ENCODE measurements around the gene MPV17L2. TPM values are rescaled to one million over a fixed set of nuclear protein-coding genes. Genes with fewer than 3 reads are reported as not detected.

MPV17L2 gene
- total and polyA plus RNA-seq, 2 experiments from 2014 or later = 38.7 to 81.3 TPM

DNA sequence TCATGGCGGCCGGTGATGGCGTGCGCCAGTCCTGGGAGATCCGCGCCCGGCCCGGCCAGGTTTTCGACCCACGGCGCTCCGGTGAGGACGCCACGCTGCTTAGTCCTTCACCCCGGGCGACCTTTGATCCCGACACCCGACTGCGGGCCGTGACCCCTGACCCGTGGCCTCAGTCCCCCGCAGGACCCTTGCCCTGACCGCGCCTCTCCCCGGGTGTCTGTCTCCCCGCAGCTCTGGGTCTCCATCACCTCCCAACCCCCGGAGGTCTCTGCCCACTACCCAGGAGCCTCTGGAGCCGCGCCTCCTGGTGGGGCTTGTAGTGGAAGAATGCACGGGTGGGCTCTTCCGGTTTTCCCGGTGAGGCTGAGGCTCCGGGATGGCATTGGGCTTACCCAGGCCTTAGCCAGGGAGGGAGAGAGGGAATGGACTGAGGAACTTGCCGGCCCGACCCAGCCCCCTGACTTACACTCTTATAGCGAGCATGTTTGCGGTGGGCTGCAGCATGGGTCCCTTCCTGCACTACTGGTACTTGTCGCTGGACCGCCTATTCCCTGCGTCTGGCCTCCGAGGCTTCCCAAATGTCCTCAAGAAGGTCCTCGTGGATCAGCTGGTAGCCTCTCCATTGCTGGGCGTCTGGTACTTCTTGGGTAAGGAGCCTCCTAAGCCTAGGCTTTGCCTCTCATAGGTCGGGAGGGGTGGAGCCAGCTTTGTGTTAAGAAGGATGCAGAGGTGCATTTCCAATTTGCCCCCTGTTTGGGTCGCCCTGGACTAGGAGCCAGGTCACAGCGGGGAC, 566 bp downstream of the MPV17L2 start:
- peaks cover 18% of the 10 kb centered on the region; the same call in 2 of the 3 replicates for H3K4me1 Mint-ChIP-seq
- peaks cover 15% of the 10 kb centered on the region for H4K20me1 ChIP-seq (replicated peaks; ENCODE audit: insufficient read depth)
- DNase-seq (ENCODE audit: low spot score) (no peak), ATAC-seq (peak; percentile 2)
- no peaks in the 10 kb centered on the region for H3K36me3 ChIP-seq (ENCODE audit: insufficient read depth)
- peaks cover 19% of the 10 kb centered on the region for H3K36me3 Mint-ChIP-seq (ENCODE audit: low read depth)
- no peak overlapping the region for H3K27ac ChIP-seq (ENCODE audit: low read depth)
- H2AFZ ChIP-seq = no peak overlapping the region
- no peak for TF ChIP-seq EZH2 (IDR thresholded peaks at IDR 0.05; ENCODE audit: low read depth, unreplicated experiment)
- no peak for TF ChIP-seq STAT1 (IDR thresholded peaks at IDR 0.05; ENCODE audit: unreplicated experiment)
- TF ChIP-seq ZNF331 (CRISPR knock-in tag; IDR thresholded peaks at IDR 0.05; ENCODE audit: low read depth) = no peak
- no peak for TF ChIP-seq ETS1 (IDR thresholded peaks at IDR 0.05)
- TF ChIP-seq ZNF114 (CRISPR knock-in tag; IDR thresholded peaks at IDR 0.05) = no peak
- TF ChIP-seq CREB1 (CRISPR knock-in tag; IDR thresholded peaks at IDR 0.05; ENCODE audit: low read depth) = no peak
- no peak for TF ChIP-seq NANOG (IDR thresholded peaks at IDR 0.05; ENCODE audit: borderline replicate concordance)
- no peak for TF ChIP-seq EZH2phosphoT487 (IDR thresholded peaks at IDR 0.05; ENCODE audit: unreplicated experiment)
- no peak for TF ChIP-seq ZNF462 (CRISPR knock-in tag; IDR thresholded peaks at IDR 0.05)
- no peak for TF ChIP-seq POLR2AphosphoS5 (IDR thresholded peaks at IDR 0.05; ENCODE audit: low read depth)
- TF ChIP-seq REST (IDR thresholded peaks at IDR 0.05; ENCODE audit: unreplicated experiment) = no peak
- peak overlapping the region; percentile 89 for H3K4me3 Mint-ChIP-seq
- no peaks in the 10 kb centered on the region for H3K27me3 ChIP-seq (ENCODE audit: insufficient read depth)
- H3K27ac Mint-ChIP-seq = peak overlapping the region; percentile 93
- H3K27me3 Mint-ChIP-seq (ENCODE audit: insufficient read depth, low read depth, poor library complexity) = peaks cover 18% of the 10 kb centered on the region
- H3K4me3 ChIP-seq = peak overlapping the region; percentile 96
- H3K4me1 ChIP-seq (ENCODE audit: insufficient read depth) = peaks cover 11% of the 10 kb centered on the region; the same call in 1 of the 2 replicates
- peaks cover 6% of the 10 kb centered on the region for H3K79me2 ChIP-seq (replicated peaks; ENCODE audit: insufficient read depth)
- H3K4me2 ChIP-seq = peak overlapping the region; percentile 95
- peaks cover 19% of the 10 kb centered on the region; the same call in 1 of the 2 replicates for H3F3A ChIP-seq (replicated peaks; ENCODE audit: low read depth)
- H3K9me3 Mint-ChIP-seq = peaks cover 4% of the 10 kb centered on the region; the same call in 1 of the 3 replicates
- H3K9me2 ChIP-seq (ENCODE audit: insufficient read depth) = no peaks in the 10 kb centered on the region

All from GM23338 (cell line).